Measurements from ENCODE around the gene NASP. TPM values are rescaled to one million over a fixed set of nuclear protein-coding genes. Genes with fewer than 3 reads are reported as not detected.

NASP gene
- total RNA-seq, 1 experiment from 2014 or later, result 535 TPM

- no peak for TF ChIP-seq AR (CRISPR knock-in tag; IDR thresholded peaks at IDR 0.05)
- no peak for TF ChIP-seq FOXP4 (CRISPR knock-in tag; IDR thresholded peaks at IDR 0.05)
- no peak for TF ChIP-seq SMAD4 (CRISPR knock-in tag; IDR thresholded peaks at IDR 0.05)
Observed at GRCh38 chr1:45542591-45542990, 41.2 kb upstream of the NASP start (continued).

GRCh38 chr1:45543581-45544417 is 40.0 kb upstream of the NASP start:
- ChIA-PET CTCF (no interaction called here), POLR2A (no interaction called here)
- no peaks in the 10 kb centered on the region for H3K9me3 Mint-ChIP-seq
- no peak overlapping the region for H3K4me3 Mint-ChIP-seq
- ATAC-seq (peak; percentile 79), DNase-seq (ENCODE audit: low spot score) (peak; percentile 19)
- no peak overlapping the region for H3K27ac Mint-ChIP-seq
- H3K27me3 Mint-ChIP-seq (ENCODE audit: low read depth), result no peaks in the 10 kb centered on the region
- peaks cover 11% of the 10 kb centered on the region for H3K4me1 Mint-ChIP-seq
- TF ChIP-seq ZNF121 (CRISPR knock-in tag; IDR thresholded peaks at IDR 0.05) (peak; percentile 74), SOX15 (CRISPR knock-in tag; IDR thresholded peaks at IDR 0.05) (no peak), JAZF1 (CRISPR knock-in tag; IDR thresholded peaks at IDR 0.05) (no peak), SP1 (CRISPR knock-in tag; conservative IDR thresholded peaks at IDR 0.05) (no peak), RELA (CRISPR knock-in tag; IDR thresholded peaks at IDR 0.05; ENCODE audit: borderline replicate concordance) (no peak)
- H3K36me3 Mint-ChIP-seq, result no peaks in the 10 kb centered on the region

GRCh38 chr1:45544530-45544929 is 39.3 kb upstream of the NASP start:
- no peak for ATAC-seq
- Mint-ChIP-seq H3K4me1 (peaks cover 11% of the 10 kb centered on the region), H3K4me3 (no peak overlapping the region), H3K27ac (no peak overlapping the region), H3K36me3 (no peaks in the 10 kb centered on the region), H3K9me3 (no peaks in the 10 kb centered on the region), H3K27me3 (ENCODE audit: low read depth) (no peaks in the 10 kb centered on the region)
- ChIA-PET CTCF (no interaction called here), POLR2A (interaction anchor here (1.6 kb wide), 1 partner anchor 23 kb away, joined by 7 read pairs; the partner anchor contains the start of gene PRDX1)
- DNase-seq (ENCODE audit: low spot score), result no peak
- TF ChIP-seq E2F4 (CRISPR knock-in tag; IDR thresholded peaks at IDR 0.05; ENCODE audit: borderline replicate concordance, low read depth) (no peak), ATF2 (CRISPR knock-in tag; IDR thresholded peaks at IDR 0.05; ENCODE audit: borderline replicate concordance, low read depth) (no peak), ZNF317 (CRISPR knock-in tag; IDR thresholded peaks at IDR 0.05; ENCODE audit: borderline replicate concordance, low read depth) (no peak)

- Mint-ChIP-seq H3K36me3 (no peaks in the 10 kb centered on the region), H3K4me1 (peaks cover 11% of the 10 kb centered on the region), H3K27ac (no peak overlapping the region), H3K27me3 (ENCODE audit: low read depth) (no peaks in the 10 kb centered on the region), H3K9me3 (no peaks in the 10 kb centered on the region), H3K4me3 (no peak overlapping the region)
- no peak for ATAC-seq
- ChIA-PET POLR2A (interaction anchor here (1.1 to 1.6 kb wide), 2 partner anchors 20 to 23 kb away, joined by 3 to 7 read pairs; partner anchors contain the start of gene PRDX1), CTCF (no interaction called here)
- DNase-seq (ENCODE audit: low spot score), result no peak
- no peak for TF ChIP-seq FOXK1 (CRISPR knock-in tag; IDR thresholded peaks at IDR 0.05)
- TF ChIP-seq OVOL2 (CRISPR knock-in tag; IDR thresholded peaks at IDR 0.05; ENCODE audit: borderline replicate concordance), result no peak
- TF ChIP-seq PRRX2 (CRISPR knock-in tag; IDR thresholded peaks at IDR 0.05), result no peak
- TF ChIP-seq MYBL2 (CRISPR knock-in tag; IDR thresholded peaks at IDR 0.05), result no peak
- no peak for TF ChIP-seq ELF4 (CRISPR knock-in tag; IDR thresholded peaks at IDR 0.05; ENCODE audit: low read depth)
- no peak for TF ChIP-seq GRHL2 (CRISPR knock-in tag; IDR thresholded peaks at IDR 0.05; ENCODE audit: insufficient replicate concordance, severe bottlenecking)
- no peak for TF ChIP-seq ERG (CRISPR knock-in tag; IDR thresholded peaks at IDR 0.05)
- TF ChIP-seq SMAD3 (CRISPR knock-in tag; IDR thresholded peaks at IDR 0.05; ENCODE audit: borderline replicate concordance), result no peak
- TF ChIP-seq CBFB (CRISPR knock-in tag; IDR thresholded peaks at IDR 0.05; ENCODE audit: low read depth), result no peak
- no peak for TF ChIP-seq ZNF396 (CRISPR knock-in tag; IDR thresholded peaks at IDR 0.05; ENCODE audit: borderline replicate concordance)
- no peak for TF ChIP-seq JAZF1 (CRISPR knock-in tag; IDR thresholded peaks at IDR 0.05)
Observed at GRCh38 chr1:45545019-45545493, 38.8 kb upstream of the NASP start.

Data from WTC11 (cell line).